H1 (cell line): ENCODE data around the gene TAL2. TPM values are rescaled to one million over a fixed set of nuclear protein-coding genes. Genes with fewer than 3 reads are reported as not detected.

ENCODE experiments used
- CHD2 ChIP-seq: IDR thresholded peaks from 2 replicates; pipeline ENCODE4 v1.6.1; 2012; ENCODE audit warnings: low read length, improper control_type of control experiment
- CTBP2 ChIP-seq: IDR thresholded peaks from 2 replicates; pipeline ENCODE4 v1.7.0; 2011; ENCODE audit warnings: borderline replicate concordance, mild to moderate bottlenecking, moderate library complexity, mixed read lengths, low read length; ENCODE audit not compliant: insufficient read depth, insufficient read length
- EGR1 ChIP-seq: IDR thresholded peaks from 2 replicates; pipeline ENCODE4 v1.6.1; 2011; ENCODE audit warnings: low read depth, low read length, borderline replicate concordance
- EP300 ChIP-seq, 2 experiments: IDR thresholded peaks; 1 replicate in 1 of 2; 2 replicates in 1 of 2; pipeline ENCODE4 v1.6.1; 2011 to 2012; ENCODE audit warnings: low read depth in 2 of 2, low read length in 2 of 2, mild to moderate bottlenecking in 2 of 2, borderline replicate concordance in 1 of 2, inconsistent platforms in 1 of 2, moderate library complexity in 1 of 2
- EZH2 ChIP-seq: fragments of 200-600 bp; sonication (generic); IDR thresholded peaks from 2 replicates; pipeline ENCODE4 v1.7.1; 2012; ENCODE audit warnings: low read depth, mild to moderate bottlenecking, moderate library complexity, low read length, inconsistent platforms; ENCODE audit not compliant: severe bottlenecking
- GTF2F1 ChIP-seq: IDR thresholded peaks from 2 replicates; pipeline ENCODE4 v1.6.1; 2012; ENCODE audit warnings: low read depth, low read length, improper control_type of control experiment, borderline replicate concordance
- HDAC2 ChIP-seq, 2 experiments: fragments of 300-600 bp in 1 of 2; sonication (generic) in 1 of 2; IDR thresholded peaks; 2 replicates each; pipeline ENCODE4 v1.6.1; 2011 to 2012; ENCODE audit warnings: low read depth in 2 of 2, low read length in 2 of 2, mild to moderate bottlenecking in 2 of 2, moderate library complexity in 2 of 2, borderline replicate concordance in 1 of 2, inconsistent platforms in 1 of 2
- JUND ChIP-seq: IDR thresholded peaks from 2 replicates; pipeline ENCODE4 v1.6.1; 2011; ENCODE audit warnings: mild to moderate bottlenecking, improper control_type of control experiment, low read length
- KDM1A ChIP-seq: fragments of 200-600, 300-600 bp; sonication (generic); IDR thresholded peaks from 2 replicates; pipeline ENCODE4 v1.7.1; 2016; ENCODE audit warnings: mild to moderate bottlenecking, low read length, borderline replicate concordance
- KDM4A ChIP-seq: IDR thresholded peaks from one replicate; pipeline ENCODE4 v1.7.1; 2012; ENCODE audit warnings: low read depth, mild to moderate bottlenecking, moderate library complexity, low read length, inconsistent platforms; ENCODE audit not compliant: severe bottlenecking
- PHF8 ChIP-seq: fragments of 200-600 bp; sonication (generic); conservative IDR thresholded peaks from 2 replicates; pipeline ENCODE4 v1.7.1; 2012; ENCODE audit warnings: low read depth, mild to moderate bottlenecking, inconsistent platforms, low read length, moderate library complexity
- POU5F1 ChIP-seq: IDR thresholded peaks from 2 replicates; pipeline ENCODE4 v1.6.1; 2011; ENCODE audit warnings: low read depth, mild to moderate bottlenecking, low read length, moderate library complexity
- RFX5 ChIP-seq: IDR thresholded peaks from 2 replicates; pipeline ENCODE4 v1.6.1; 2011; ENCODE audit warnings: low read depth, low read length, improper control_type of control experiment, borderline replicate concordance
- RNF2 ChIP-seq: fragments of 200-900, 300-1000 bp; sonication (generic); IDR thresholded peaks from 2 replicates; pipeline ENCODE4 v1.7.1; 2016; ENCODE audit warnings: borderline replicate concordance, low read depth, mild to moderate bottlenecking, antibody characterized with exemption, low read length; ENCODE audit not compliant: poor library complexity, severe bottlenecking; ENCODE audit errors: missing control alignments
- SIN3A ChIP-seq, 2 experiments: IDR thresholded peaks in 1 of 2; conservative IDR thresholded peaks in 1 of 2; 2 replicates each; pipeline ENCODE4 v1.6.1; 2011 to 2012; ENCODE audit warnings: low read length in 2 of 2, improper control_type of control experiment in 1 of 2, low read depth in 1 of 2, mild to moderate bottlenecking in 1 of 2
- SIRT6 ChIP-seq: IDR thresholded peaks from one replicate; pipeline ENCODE4 v1.7.1; 2012; ENCODE audit warnings: low read length, inconsistent platforms
- SP4 ChIP-seq: IDR thresholded peaks from 2 replicates; pipeline ENCODE4 v1.6.1; 2012; ENCODE audit warnings: low read length, inconsistent platforms
- SRF ChIP-seq: IDR thresholded peaks from 2 replicates; pipeline ENCODE4 v1.6.1; 2011; ENCODE audit warnings: mild to moderate bottlenecking, low read depth, low read length, moderate library complexity
- TAF1 ChIP-seq: IDR thresholded peaks from 2 replicates; pipeline ENCODE4 v1.6.1; 2011; ENCODE audit warnings: mild to moderate bottlenecking, low read depth, low read length
- TEAD4 ChIP-seq: IDR thresholded peaks from 2 replicates; pipeline ENCODE4 v1.6.1; 2012; ENCODE audit warnings: low read depth, low read length, inconsistent platforms, mixed read lengths
- YY1 ChIP-seq: IDR thresholded peaks from 2 replicates; pipeline ENCODE4 v1.6.1; 2011; ENCODE audit warnings: low read depth, mild to moderate bottlenecking, low read length
- polyA plus RNA-seq, 7 experiments: library from polyadenylated mRNA; depleted of rRNA in 3 of 7; stranded (reverse) in 5 of 7; unstranded in 2 of 7; fragments of >200 nt in 5 of 7; fragments of 200-250 nt in 2 of 7; gene quantifications; 1 replicate in 5 of 7; 2 replicates in 1 of 7; 4 replicates in 1 of 7; pipeline versions ENCODE4 v1.2.1 to v1.2.3, GENCODE V29; 2011 to 2013; ENCODE audit warnings: missing spikeins in 2 of 7, mixed read lengths in 2 of 7
- total RNA-seq: library from RNA; stranded (reverse); fragmentation: NEBNext Ultra II Directional; extraction: Animal tissue kit (Norgen Biotek cat#: 25700); gene quantifications from 2 replicates; pipeline ENCODE4 v1.2.1, GENCODE V29; 2021
- TF ChIP-seq, protein P1 (sequence below): IDR thresholded peaks from 2 replicates; pipeline ENCODE4 v1.6.1; 2011; ENCODE audit warnings: low read depth, mild to moderate bottlenecking, low read length; ENCODE audit not compliant: insufficient read depth

The TAL2 gene
- total and polyA plus RNA-seq, 2 of the 8 experiments (the other 6 are each of a cell fraction or from before 2014, with no cell fraction given) = 0.65 to 0.82 TPM

DNA sequence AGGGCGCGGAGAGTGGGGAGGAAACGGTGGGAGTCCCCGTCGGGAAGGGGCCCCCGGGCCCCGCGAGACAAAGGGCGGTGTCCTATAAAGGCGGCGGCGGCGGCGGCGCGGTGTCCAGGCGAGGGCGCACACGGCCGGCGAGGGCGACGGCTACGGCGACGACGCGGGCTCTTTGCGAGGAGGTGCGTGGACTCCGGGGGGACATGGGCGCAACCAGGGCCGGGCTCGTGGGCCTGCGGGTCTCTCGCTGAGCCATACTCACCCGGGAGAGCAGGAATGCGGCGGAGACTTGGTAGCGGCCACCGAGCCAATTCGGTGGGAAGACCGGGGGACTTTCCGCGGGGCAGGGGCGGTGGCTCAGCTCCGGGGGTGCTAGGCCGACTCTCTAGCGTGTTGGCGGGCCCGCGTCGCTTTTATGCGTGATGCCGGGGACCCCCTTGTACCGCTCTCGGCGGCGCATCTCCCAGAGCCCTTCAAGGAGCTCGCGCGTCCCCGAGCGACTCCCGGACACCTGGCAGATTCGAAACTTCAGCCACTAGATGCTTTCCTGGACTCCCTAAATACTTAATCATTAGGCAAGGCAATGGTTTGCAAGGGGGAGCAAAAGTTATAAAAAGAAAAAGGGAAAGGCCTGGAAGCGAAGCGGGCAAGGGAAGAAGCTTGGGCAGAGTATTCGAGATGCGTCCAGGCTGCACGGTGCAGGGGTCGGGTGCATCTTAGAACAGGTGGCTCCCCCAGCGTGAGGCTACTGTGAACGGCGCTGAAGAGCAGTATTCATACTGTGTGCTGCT lies 5.9 kb upstream of the TAL2 start (continued):
- TF ChIP-seq KDM1A (no peak), EP300 (IDR thresholded peaks at IDR 0.05; ENCODE audit: borderline replicate concordance in 1 of 2, low read depth in 2 of 2, low read length in 2 of 2) (no peak), HDAC2 (IDR thresholded peaks at IDR 0.05; ENCODE audit: borderline replicate concordance in 1 of 2, low read depth in 2 of 2, low read length in 2 of 2) (no peak), SRF (no peak), CHD2 (no peak), JUND (no peak), YY1 (no peak), SIRT6 (no peak), TAF1 (no peak), GTF2F1 (no peak), EGR1 (no peak), EZH2 (peak; percentile 71), SP4 (no peak), PHF8 (0 out of 2 replicates have a peak, but pooled peaks have one; percentile 20), RNF2 (peak; percentile 57), RFX5 (no peak), TEAD4 (no peak), CTBP2 (no peak), KDM4A (peak; percentile 95), SIN3A (conservative IDR thresholded peaks at IDR 0.05 in 1 of 2, IDR thresholded peaks at IDR 0.05 in 1 of 2; ENCODE audit: low read depth in 1 of 2, low read length in 2 of 2) (no peak), POU5F1 (no peak)
- TF ChIP-seq, protein P1, sequence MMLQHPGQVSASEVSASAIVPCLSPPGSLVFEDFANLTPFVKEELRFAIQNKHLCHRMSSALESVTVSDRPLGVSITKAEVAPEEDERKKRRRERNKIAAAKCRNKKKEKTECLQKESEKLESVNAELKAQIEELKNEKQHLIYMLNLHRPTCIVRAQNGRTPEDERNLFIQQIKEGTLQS = no peak
